GM18870 (cell line): ENCODE data around the gene ZNF207.
"Not testable (repeated sequence)": the region's sequence is repeated elsewhere in the genome, so short reads cannot be mapped to it uniquely, and the experiment has no call there.

Source experiments
- ATAC-seq: cut with Tn5 transposase; IDR thresholded peaks from one replicate; pipeline ENCODE4 v1.9.1; 2021; ENCODE audit warnings: moderate library complexity; ENCODE audit not compliant: unreplicated experiment

The ZNF207 gene

DNA sequence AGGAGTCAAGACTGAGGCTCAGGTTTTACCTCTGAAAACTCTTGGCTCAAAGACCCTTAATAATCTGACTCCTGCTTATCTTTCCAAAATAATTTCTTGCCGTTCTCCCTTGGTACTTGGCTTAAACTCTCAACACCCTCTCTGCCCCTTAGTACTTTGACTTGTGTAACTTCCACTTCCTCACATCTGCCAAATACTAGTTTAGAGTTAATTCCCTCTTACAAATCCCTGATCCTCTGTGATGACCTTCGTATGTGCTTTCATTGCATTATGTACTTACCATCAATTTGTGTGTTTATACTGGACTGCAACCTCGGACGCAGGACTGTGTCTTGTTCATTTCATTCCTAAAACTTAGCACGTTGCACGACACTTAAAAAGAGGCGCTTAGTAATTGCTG, 35.2 kb downstream of the ZNF207 start:
- no peak for ATAC-seq

GRCh38 chr17:32385971-32386370, 36.0 kb downstream of the ZNF207 start:
- ATAC-seq, result no peak

- ATAC-seq, result no peak
These were observed 36.9 kb downstream of the ZNF207 start for GRCh38 chr17:32386844-32387243.

DNA sequence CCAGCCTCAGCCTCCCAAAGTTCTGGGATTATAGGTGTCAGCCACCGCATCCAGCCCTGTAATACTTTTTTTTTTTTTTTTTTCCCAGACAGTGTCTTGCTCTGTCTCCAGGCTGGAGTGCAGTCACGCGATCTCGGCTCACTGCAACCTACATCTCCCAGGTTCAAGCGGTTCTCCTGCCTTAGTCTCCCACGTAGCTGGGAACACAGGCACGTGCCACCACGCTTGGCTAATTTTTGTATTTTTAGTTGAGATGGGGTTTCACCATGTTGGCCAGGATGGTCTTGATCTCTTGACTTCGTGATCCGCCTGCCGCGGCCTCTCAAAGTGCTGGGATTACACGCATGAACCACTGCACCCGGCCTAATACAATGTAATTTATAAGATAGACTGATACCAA, 38.2 kb downstream of the ZNF207 start:
- ATAC-seq, result not testable (repeated sequence)

DNA sequence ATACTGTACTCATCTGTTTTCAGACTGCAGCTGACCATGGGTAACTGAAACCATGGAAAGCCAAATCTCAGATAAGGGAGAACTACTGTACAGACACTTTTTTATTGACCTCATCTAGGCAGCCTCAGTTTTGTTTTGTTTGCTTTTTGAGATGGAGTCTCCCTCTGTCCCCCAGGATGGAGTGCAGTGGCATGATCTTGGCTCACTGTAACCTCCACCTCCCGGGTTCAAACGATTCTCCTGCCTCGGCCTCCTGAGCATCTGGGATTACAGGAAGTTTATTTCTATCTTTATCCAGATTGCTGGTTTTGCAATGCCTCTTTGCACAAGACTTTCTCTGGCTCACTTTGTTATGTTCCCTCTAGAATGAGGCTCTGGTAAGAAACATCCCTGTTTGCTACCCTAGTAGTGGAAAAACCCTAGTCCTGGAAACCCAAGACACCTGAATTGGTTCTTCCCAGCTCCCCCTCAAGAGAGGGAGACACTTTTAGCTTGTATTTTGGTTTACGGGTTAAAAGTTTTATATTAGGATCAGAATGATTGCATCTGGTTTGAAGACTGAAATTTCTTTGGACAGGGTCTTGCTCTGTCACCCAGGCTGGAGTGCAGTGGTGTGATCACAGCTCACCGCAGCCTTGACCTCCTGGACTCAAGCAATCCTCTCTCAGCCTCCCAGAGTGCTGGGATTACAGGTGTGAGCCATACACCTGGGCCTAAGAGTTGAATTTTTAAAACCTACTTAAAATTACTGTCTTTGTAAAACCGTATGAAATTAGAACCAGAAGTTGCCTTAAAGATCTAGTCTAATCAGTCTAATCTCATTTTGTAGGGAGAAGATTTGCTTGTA, 38.9 kb downstream of the ZNF207 start:
- ATAC-seq, result no peak

DNA sequence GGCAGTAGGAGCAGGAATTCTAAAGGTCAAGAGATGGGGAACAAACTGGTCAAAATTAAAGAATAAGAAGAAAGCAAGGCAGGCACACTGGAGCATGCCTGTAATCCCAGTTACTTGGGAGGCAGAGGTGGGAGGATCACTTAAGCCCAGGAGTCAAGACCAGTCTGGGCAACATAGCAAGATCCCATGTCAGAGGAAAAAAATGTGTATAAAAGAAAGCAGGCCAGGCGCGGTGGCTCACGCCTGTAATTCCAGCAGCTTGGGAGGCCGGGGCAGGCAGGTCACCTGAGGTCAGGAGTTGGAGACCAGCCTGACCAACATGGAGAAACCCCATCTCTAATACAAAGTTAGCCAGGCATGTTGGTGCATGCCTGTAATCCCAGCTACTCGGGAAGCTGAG, 43.9 kb downstream of the ZNF207 start:
- no peak for ATAC-seq

- no peak for ATAC-seq
These were observed 46.4 kb downstream of the ZNF207 start for GRCh38 chr17:32396343-32396742.

- ATAC-seq, result no peak
These were observed 49.0 kb downstream of the ZNF207 start for GRCh38 chr17:32398946-32399345.

DNA sequence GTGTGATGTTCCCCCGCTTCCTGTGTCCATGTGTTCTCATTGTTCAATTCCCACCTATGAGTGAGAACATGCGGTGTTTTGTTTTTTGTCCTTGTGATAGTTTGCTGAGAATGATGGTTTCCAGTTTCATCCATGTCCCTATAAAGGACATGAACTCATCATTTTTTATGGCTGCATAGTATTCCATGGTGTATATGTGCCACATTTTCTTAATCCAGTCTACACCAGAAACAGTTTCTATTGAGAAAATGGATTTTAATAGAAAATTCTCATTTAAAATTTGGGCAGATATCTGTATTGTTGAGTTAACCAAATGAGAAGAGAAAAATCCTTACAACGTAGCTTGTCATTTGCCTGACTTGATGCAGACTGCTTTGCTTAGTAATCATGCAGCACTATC, 60.1 kb downstream of the ZNF207 start:
- not testable (repeated sequence) for ATAC-seq

GRCh38 chr17:32426894-32427293, 76.9 kb downstream of the ZNF207 start:
- ATAC-seq, result no peak

GRCh38 chr17:32429598-32429997, 79.6 kb downstream of the ZNF207 start:
- no peak for ATAC-seq
